ENCODE data around the gene SGMS1.
"Not testable (repeated sequence)": the region's sequence is repeated elsewhere in the genome, so short reads cannot be mapped to it uniquely, and the experiment has no call there.

SGMS1 gene

GRCh38 chr10:50469288-50469687, 154.5 kb downstream of the SGMS1 start:
- DNase-seq (ENCODE audit: low read depth), result no peak

- no peak for DNase-seq (ENCODE audit: low read depth)
Observed at GRCh38 chr10:50467209-50467608, 156.5 kb downstream of the SGMS1 start.

GRCh38 chr10:50464004-50464409, 159.7 kb downstream of the SGMS1 start:
- DNase-seq (ENCODE audit: low read depth), result no peak

- no peak for DNase-seq (ENCODE audit: low read depth)
Observed at GRCh38 chr10:50461834-50462233, 161.9 kb downstream of the SGMS1 start.

- DNase-seq (ENCODE audit: low read depth), result no peak
Observed at GRCh38 chr10:50461123-50461522, 162.6 kb downstream of the SGMS1 start.

GRCh38 chr10:50456719-50457118, 167.0 kb downstream of the SGMS1 start:
- no peak for DNase-seq (ENCODE audit: low read depth)

- DNase-seq (ENCODE audit: low read depth), result no peak
Observed at GRCh38 chr10:50453940-50454339, 169.8 kb downstream of the SGMS1 start.

GRCh38 chr10:50452603-50453002, 171.2 kb downstream of the SGMS1 start:
- no peak for DNase-seq (ENCODE audit: low read depth)

- no peak for DNase-seq (ENCODE audit: low read depth)
Observed at GRCh38 chr10:50447691-50448090, 176.1 kb downstream of the SGMS1 start.

- not testable (repeated sequence) for DNase-seq (ENCODE audit: low read depth)
Observed at GRCh38 chr10:50445777-50446176, 178.0 kb downstream of the SGMS1 start.

GRCh38 chr10:50440489-50440888, 183.3 kb downstream of the SGMS1 start:
- DNase-seq (ENCODE audit: low read depth), result no peak

- no peak for DNase-seq (ENCODE audit: low read depth)
Observed at GRCh38 chr10:50439806-50440205, 183.9 kb downstream of the SGMS1 start.

GRCh38 chr10:50439187-50439586, 184.6 kb downstream of the SGMS1 start:
- DNase-seq (ENCODE audit: low read depth), result no peak

- no peak for DNase-seq (ENCODE audit: low read depth)
Observed at GRCh38 chr10:50438049-50438936, 185.5 kb downstream of the SGMS1 start.

GRCh38 chr10:50437248-50437647, 186.5 kb downstream of the SGMS1 start:
- DNase-seq (ENCODE audit: low read depth), result no peak

- no peak for DNase-seq (ENCODE audit: low read depth)
Observed at GRCh38 chr10:50436805-50437204, 187.0 kb downstream of the SGMS1 start.

- no peak for DNase-seq (ENCODE audit: low read depth)
Observed at GRCh38 chr10:50432211-50433009, 191.3 kb downstream of the SGMS1 start.

- no peak for DNase-seq (ENCODE audit: low read depth)
Observed at GRCh38 chr10:50431791-50432190, 192.0 kb downstream of the SGMS1 start.

- DNase-seq (ENCODE audit: low read depth), result no peak
Observed at GRCh38 chr10:50431133-50431532, 192.6 kb downstream of the SGMS1 start.

- no peak for DNase-seq (ENCODE audit: low read depth)
Observed at GRCh38 chr10:50426485-50426884, 197.3 kb downstream of the SGMS1 start.

- not testable (repeated sequence) for DNase-seq (ENCODE audit: low read depth)
Observed at GRCh38 chr10:50425215-50425614, 198.5 kb downstream of the SGMS1 start.

- no peak for DNase-seq (ENCODE audit: low read depth)
Observed at GRCh38 chr10:50423448-50423847, 200.3 kb downstream of the SGMS1 start.

- no peak for DNase-seq (ENCODE audit: low read depth)
Observed at GRCh38 chr10:50422259-50422658, 201.5 kb downstream of the SGMS1 start.

Data from activated T-helper 9 cell treated with anti-CD3 and anti-CD28 coated beads, Interleukin-2, amount 50 U/mL, for 16 hours (primary cell).